H1 (cell line): ENCODE data around the gene NADSYN1. TPM values are rescaled to one million over a fixed set of nuclear protein-coding genes. Genes with fewer than 3 reads are reported as not detected.

Source experiments
- BCL11A ChIP-seq, 2 experiments: IDR thresholded peaks; one replicate each; pipeline ENCODE4 v1.6.1; 2011; ENCODE audit warnings: low read depth in 2 of 2, low read length in 2 of 2, mild to moderate bottlenecking in 2 of 2
- BRCA1 ChIP-seq: IDR thresholded peaks from 2 replicates; pipeline ENCODE4 v1.6.1; 2012; ENCODE audit warnings: low read depth, low read length, improper control_type of control experiment
- EZH2 ChIP-seq: fragments of 200-600 bp; sonication (generic); IDR thresholded peaks from 2 replicates; pipeline ENCODE4 v1.7.1; 2012; ENCODE audit warnings: low read depth, mild to moderate bottlenecking, moderate library complexity, low read length, inconsistent platforms; ENCODE audit not compliant: severe bottlenecking
- PHF8 ChIP-seq: fragments of 200-600 bp; sonication (generic); conservative IDR thresholded peaks from 2 replicates; pipeline ENCODE4 v1.7.1; 2012; ENCODE audit warnings: low read depth, mild to moderate bottlenecking, inconsistent platforms, low read length, moderate library complexity
- RBBP5 ChIP-seq: IDR thresholded peaks from 2 replicates; pipeline ENCODE4 v1.7.1; 2012; ENCODE audit warnings: low read depth, mild to moderate bottlenecking, inconsistent platforms, low read length, moderate library complexity, borderline replicate concordance
- RNF2 ChIP-seq: fragments of 200-900, 300-1000 bp; sonication (generic); IDR thresholded peaks from 2 replicates; pipeline ENCODE4 v1.7.1; 2016; ENCODE audit warnings: borderline replicate concordance, low read depth, mild to moderate bottlenecking, antibody characterized with exemption, low read length; ENCODE audit not compliant: poor library complexity, severe bottlenecking; ENCODE audit errors: missing control alignments
- TAF7 ChIP-seq: optimal IDR thresholded peaks from 2 replicates; pipeline ENCODE3; 2011; ENCODE audit warnings: low read depth, mild to moderate bottlenecking, inconsistent platforms, low read length, moderate library complexity, borderline replicate concordance
- polyA plus RNA-seq, 7 experiments: library from polyadenylated mRNA; depleted of rRNA in 3 of 7; stranded (reverse) in 5 of 7; unstranded in 2 of 7; fragments of >200 nt in 5 of 7; fragments of 200-250 nt in 2 of 7; gene quantifications; 1 replicate in 5 of 7; 2 replicates in 1 of 7; 4 replicates in 1 of 7; pipeline versions ENCODE4 v1.2.1 to v1.2.3, GENCODE V29; 2011 to 2013; ENCODE audit warnings: missing spikeins in 2 of 7, mixed read lengths in 2 of 7
- total RNA-seq: library from RNA; stranded (reverse); fragmentation: NEBNext Ultra II Directional; extraction: Animal tissue kit (Norgen Biotek cat#: 25700); gene quantifications from 2 replicates; pipeline ENCODE4 v1.2.1, GENCODE V29; 2021
- TF ChIP-seq, protein P1 (sequence below): IDR thresholded peaks from 2 replicates; pipeline ENCODE4 v1.6.1; 2012; ENCODE audit warnings: low read length, inconsistent platforms

Gene NADSYN1
- total and polyA plus RNA-seq, 2 of the 8 experiments (the other 6 are each of a cell fraction or from before 2014, with no cell fraction given): 38.3 to 38.6 TPM

GRCh38 chr11:71482746-71483364, 29.9 kb downstream of the NADSYN1 start (continued):
- no peak for TF ChIP-seq BRCA1
- no peak for TF ChIP-seq TAF7
- TF ChIP-seq BCL11A (IDR thresholded peaks at IDR 0.05; ENCODE audit: low read depth in 2 of 2, low read length in 2 of 2): no peak
- TF ChIP-seq RBBP5: no peak
- TF ChIP-seq RNF2: no peak
- TF ChIP-seq PHF8: no peak
- TF ChIP-seq, protein P1, sequence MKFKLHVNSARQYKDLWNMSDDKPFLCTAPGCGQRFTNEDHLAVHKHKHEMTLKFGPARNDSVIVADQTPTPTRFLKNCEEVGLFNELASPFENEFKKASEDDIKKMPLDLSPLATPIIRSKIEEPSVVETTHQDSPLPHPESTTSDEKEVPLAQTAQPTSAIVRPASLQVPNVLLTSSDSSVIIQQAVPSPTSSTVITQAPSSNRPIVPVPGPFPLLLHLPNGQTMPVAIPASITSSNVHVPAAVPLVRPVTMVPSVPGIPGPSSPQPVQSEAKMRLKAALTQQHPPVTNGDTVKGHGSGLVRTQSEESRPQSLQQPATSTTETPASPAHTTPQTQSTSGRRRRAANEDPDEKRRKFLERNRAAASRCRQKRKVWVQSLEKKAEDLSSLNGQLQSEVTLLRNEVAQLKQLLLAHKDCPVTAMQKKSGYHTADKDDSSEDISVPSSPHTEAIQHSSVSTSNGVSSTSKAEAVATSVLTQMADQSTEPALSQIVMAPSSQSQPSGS: no peak
- TF ChIP-seq EZH2: no peak
